HG02870 (cell line): Measurements from ENCODE around the gene DDX3X.
"Not testable (repeated sequence)": the region's sequence is repeated elsewhere in the genome, so short reads cannot be mapped to it uniquely, and the experiment has no call there.

Experiments
- ATAC-seq: cut with Tn5 transposase; IDR thresholded peaks from one replicate; pipeline ENCODE4 v1.9.1; 2021; ENCODE audit warnings: mild to moderate bottlenecking, moderate library complexity; ENCODE audit not compliant: unreplicated experiment

DDX3X gene

DNA sequence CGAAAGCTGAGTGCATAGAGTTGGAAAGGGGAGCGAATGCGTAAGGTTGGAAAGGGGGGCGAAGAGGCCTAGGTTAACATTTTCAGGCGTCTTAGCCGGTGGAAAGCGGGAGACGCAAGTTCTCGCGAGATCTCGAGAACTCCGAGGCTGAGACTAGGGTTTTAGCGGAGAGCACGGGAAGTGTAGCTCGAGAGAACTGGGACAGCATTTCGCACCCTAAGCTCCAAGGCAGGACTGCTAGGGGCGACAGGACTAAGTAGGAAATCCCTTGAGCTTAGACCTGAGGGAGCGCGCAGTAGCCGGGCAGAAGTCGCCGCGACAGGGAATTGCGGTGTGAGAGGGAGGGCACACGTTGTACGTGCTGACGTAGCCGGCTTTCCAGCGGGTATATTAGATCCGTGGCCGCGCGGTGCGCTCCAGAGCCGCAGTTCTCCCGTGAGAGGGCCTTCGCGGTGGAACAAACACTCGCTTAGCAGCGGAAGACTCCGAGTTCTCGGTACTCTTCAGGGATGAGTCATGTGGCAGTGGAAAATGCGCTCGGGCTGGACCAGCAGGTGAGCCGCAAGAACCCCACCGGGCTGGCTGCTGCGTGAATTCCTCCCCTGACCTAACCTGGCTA lies at the start of gene DDX3X:
Gene DDX3X (plus strand): TSS at position 419 of the 619 bp plus-strand sequence. CDS start 91 bp downstream, at position 510.
- ATAC-seq: peak; percentile 57

DNA sequence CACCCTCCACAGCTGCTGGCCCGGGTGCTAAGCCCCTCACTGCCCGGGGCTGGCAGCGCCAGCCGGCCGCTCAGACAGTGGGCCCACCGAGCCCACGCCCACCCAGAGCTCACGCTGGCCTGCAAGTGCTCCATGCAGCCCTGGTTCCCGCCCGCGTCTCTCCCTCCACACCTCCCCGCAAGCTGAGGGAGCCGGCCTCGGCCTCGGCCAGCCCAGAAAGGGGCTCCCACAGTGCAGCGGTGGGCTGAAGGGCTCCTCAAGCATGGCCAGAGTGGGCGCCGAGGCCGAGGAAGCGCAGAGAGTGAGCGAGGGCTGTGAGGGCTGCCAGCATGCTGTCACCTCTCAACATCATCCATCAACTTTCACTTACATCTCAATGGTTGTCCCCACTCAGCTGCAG lies 48.0 kb upstream of the DDX3X start:
- ATAC-seq: not testable (repeated sequence)

DNA sequence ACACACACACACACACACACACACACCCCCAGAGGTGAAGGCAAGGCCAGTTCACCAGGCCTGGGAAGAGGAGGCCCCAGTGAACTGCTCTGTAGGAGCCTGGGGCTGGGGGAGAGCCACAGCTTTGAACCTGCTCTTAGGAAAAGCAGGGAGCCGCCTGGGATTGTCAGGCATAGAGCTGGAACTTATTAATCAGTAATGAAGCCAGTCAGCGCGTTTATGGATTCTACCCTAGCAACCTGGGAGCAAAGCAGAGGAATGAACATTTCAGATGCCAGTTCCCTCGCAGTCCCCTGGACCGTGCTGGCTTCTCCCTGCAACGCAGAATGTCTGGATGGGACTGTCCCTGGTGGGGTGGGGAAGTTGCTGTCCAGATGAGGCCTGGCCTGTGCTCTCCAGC lies 45.3 kb upstream of the DDX3X start:
- no peak for ATAC-seq

DNA sequence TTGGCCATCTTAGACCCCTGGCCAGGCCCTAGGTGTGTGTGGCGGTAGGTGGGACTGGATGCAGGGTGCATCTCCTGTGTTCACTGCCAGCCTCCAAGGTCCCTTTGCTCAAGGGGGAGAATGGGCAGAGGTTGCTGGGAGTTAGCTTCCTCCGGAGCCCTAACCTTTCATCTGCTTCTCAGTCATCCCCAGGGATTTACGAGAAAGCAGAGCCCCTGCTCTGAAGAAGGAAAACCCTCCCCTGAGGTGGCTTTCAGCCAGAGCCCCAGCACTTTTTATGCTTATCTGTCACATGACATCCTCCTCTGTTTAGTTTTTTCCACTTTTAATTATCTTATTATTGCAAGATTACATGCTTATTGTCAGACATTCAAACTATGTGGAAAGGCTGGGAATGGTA lies 44.9 kb upstream of the DDX3X start:
- ATAC-seq: no peak

DNA sequence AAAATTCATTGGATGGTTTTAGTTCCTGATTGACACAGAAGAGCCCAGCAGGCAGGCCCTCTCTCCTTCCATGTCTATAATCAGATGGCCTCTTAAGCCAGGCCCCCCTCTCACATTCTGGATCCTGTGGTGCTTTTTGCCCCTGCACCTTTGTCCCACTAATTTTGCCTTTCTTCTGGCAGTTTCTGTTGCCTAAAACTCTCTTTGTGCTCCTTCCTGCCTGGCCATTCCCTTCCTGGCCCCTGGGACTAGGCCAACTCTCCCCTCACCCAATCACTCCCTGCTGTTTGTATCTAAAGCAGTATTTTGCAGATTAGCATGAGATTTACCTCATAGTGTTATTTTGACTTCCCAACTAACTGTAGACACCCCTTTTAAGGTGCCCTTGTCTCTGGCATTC lies 42.7 kb upstream of the DDX3X start:
- no peak for ATAC-seq

DNA sequence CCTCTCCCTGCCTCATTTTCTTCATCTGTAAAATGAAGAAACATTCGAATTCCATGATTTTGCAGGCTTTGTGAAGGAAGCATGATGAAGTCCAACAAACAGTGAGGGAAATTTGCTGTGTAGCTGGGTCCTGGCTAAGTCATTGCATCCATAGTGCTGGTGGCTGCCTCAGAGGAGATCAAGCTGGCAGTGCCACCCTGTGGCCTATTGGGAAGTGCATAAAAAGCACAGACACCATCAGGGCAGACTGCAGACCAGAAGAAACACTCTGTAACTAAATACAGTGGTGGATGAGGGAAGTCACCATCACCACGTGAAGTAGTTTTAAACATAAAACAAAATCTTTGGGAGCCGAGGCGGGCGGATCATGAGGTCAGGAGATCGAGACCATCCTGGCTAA lies 40.7 kb upstream of the DDX3X start:
- no peak for ATAC-seq

DNA sequence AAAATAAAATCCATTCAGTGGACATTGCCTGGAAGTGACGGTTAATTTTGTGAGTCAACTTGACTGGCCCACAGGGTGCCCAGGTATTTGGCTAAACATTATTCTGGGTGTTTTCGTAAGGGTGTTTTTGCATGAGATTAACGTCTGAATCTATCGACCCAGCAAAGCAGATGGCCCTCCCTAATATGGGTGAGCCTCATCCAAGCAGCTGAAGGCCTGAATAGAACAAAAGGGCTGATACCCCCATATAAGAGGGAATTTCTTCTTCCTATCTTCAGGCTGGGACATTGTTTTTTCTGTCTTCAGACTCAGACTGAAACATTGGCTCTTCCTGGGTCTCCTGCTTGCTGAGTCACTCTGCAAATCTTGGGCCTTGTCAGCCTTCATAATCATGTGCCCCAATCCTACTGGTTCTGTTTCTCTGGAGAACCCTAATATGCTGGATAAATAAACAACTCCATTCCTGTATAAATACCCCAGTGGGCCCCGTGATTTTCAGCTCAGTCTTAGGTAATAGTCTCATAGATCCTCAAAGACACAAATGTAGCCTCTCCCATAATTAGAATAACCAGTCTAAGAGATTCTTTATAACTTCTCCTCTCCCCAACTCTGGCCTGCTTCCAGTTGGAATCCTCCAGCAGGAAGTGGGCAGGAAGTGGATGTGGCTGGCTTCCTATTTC lies 33.1 kb upstream of the DDX3X start:
- no peak for ATAC-seq

DNA sequence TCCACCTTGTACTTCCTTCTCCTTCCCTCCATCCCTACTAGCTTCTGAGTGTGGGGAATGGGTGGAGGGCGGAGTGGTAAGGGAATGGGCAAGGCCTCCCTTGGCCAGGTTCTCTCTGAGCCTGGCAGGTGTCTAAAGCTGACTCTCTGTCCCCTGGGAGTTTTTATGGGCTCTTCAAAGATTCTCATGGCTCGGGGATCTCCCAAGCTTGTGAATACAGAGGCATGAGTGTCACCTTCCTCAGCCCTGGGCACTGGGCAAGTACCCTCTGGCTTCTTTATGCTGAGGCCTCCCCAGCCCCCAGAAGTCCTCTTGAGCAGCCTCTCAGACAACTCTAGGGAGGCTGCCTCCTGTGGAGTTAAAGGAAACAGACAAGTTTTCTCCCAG lies 32.5 kb upstream of the DDX3X start:
- no peak for ATAC-seq

DNA sequence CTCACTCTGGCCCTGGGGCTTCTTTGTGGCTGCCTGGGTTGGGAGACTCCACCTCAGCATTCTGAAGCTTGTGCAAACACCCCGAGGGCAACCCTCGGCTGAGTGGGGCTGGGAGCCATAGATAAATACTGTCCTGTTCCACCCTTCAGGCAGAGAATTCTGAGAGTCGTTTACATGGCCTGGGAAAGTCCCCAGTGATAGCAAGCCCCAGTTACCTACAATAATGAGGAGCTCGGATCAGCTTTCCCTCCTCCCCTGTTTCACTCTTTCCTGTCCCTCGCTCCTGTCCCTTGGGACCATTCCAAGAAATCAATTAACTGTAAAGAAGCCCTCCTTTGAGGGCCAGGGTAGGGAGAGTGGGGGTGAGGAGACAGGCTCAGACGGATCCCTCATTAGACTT lies 31.6 kb upstream of the DDX3X start:
- no peak for ATAC-seq

DNA sequence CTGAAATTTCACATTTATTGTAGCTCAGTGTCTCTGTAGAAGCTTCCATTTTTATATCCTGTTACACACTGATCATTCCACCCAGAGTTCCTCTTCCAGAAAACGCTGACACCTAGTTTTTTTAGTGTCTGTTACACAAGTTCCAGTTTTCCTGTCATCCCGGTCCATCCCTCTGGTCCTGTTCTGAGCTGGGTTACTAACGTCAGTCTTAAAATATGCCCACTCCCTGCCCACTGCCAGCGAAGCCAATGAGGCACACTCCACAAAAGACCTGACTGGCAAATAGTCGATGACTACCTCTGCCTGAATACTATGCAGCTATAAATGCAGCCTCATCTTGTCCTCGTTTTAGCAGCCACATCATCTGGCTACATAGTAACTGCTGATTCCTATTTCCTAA lies 30.9 kb upstream of the DDX3X start:
- no peak for ATAC-seq

DNA sequence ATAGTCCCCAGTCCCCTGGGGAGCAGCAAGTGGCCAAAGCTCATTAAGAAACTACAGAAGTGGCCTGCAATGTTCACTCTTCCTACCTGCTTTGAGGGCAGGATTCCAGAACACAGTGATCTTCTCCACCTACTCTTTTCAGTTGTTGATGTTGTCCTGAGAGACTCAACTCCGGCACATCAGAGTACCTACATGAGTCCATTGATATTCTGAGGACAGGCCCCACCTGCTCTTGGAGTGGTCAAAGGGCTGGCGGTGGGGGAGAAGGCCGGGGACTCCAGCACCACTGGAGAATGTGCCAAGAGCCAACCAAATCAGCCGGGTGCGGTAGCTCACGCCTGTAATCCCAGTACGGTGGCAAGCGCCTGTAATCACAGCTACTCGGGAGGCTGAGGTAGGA lies 29.8 kb upstream of the DDX3X start:
- no peak for ATAC-seq

DNA sequence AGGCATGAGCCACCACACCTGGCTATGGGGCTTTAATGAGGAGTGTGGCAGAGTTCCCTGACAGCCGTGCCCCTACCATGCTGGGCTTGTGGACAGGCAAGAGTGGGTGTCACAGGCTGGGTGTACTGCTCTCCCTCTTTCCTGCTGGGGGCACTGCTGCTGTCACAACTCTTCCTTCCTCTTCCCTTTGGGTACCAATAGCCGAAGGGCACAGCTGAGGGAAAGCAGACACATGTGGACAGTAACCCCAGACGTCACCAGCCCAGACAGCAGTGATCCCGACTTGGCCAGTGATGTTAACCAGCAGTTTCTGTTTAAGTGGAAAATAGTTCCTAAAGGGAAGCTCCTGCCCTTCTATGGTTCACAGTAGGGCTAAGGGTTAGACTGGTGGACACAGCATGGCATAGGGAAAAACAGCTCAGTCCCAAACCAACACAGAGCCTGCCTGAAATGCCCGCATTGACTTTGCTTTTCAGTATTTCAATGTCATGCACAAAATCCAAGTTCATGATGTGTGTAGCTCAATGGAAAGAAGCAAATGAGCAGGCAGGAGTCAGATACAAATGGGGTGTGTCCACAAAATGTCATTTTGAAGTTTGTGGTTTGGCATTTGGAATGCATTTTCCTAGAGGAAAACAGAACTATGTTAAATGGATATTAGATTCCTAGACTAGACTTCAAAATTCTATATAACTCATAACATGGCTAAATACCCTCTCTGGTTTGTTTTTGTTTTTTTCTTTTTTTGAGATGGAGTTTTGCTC lies 24.9 kb upstream of the DDX3X start:
- no peak for ATAC-seq

DNA sequence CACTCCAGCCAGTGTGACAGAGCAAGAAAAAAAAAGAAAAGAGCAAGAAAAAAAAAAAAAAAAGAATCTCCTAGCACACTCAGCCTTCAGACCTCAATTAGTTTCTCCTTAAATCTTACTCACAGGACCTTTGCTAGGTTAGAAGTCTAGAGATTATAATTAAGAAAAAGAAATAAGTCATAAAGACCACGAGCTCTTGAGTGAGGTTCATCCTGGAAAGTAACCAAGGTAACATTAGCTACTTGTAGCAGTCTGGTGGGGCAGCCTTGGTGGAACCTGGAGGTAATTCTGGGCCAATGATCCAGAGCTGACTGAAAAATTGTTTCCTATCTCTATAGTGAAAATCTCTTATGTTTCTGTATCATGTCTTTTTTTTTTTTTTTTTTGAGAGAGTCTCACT lies 21.2 kb upstream of the DDX3X start:
- ATAC-seq: no peak

DNA sequence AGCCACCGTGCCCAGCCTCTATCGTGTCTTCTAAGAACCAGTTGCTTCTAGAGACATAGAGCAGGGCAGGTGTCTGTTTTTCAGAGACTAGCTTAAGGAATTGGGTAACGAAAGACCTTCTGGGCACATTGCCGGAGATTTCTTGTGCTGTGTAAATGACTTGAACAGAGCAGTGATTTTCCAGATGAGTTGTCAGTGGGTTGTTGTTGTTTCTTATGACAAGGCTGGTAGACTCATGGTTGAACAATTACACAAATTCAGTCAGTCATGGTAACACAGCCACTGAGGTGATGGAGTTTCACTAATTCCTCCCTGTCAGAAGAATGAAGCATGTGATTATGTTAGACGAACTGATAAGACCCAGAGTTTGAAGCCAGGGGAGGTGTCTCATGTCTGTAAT lies 20.5 kb upstream of the DDX3X start:
- no peak for ATAC-seq

DNA sequence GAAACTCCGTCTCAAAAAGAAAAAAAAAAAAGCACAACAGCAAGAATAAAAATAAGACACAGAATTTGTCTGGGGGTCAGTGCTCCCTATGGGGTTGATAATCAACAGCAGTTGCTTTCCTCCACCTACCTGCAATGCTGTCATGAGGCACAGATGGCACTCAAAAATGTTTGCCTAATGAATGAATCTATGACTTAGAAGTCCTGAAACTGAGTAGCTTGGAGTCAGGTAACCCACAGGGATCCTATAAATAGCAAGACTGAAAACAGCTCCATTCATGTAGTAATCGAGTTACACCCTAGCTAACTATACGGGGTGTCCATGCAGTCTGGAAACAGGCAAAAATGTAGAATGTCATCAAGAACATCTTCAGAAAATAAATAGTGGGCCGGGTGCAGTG lies 19.8 kb upstream of the DDX3X start:
- no peak for ATAC-seq

DNA sequence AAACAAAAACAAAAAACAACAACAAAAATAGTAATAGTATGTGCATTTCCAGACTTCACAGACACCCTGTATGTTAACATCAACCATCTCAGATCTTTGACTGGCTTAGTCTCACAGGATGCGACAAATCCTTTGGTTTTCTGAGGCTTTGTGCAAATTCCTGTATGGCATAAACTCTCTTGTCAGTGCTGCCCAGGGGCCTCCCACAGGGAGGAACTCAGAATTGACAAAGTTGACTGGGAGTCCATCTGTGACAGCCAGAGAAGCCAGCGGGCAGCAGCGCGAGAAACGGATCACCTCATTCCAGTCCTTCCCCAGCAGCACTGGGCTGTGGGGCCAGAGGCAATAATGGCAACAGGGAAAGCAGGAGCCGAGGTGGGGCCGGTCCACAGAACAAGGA lies 19.1 kb upstream of the DDX3X start:
- ATAC-seq: no peak

DNA sequence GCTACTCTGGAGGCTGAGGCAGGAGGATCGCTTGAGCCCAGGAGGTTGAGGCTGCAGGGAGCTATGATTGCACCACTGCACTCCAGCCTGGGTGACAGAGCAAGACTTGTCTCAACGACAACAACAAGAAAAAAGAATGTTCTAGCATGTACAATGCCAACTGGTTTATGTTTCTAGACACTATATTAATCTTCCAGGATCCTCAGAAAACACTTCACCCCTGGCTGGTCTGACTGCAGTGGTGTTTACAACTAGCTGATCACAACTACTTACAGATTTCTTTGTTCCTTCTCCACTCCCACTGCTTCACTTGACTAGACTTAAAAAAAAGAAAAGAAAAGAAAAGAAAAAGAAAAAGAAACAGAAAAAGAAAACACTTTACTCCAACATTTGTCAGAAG lies 17.7 kb upstream of the DDX3X start:
- ATAC-seq: not testable (repeated sequence)

DNA sequence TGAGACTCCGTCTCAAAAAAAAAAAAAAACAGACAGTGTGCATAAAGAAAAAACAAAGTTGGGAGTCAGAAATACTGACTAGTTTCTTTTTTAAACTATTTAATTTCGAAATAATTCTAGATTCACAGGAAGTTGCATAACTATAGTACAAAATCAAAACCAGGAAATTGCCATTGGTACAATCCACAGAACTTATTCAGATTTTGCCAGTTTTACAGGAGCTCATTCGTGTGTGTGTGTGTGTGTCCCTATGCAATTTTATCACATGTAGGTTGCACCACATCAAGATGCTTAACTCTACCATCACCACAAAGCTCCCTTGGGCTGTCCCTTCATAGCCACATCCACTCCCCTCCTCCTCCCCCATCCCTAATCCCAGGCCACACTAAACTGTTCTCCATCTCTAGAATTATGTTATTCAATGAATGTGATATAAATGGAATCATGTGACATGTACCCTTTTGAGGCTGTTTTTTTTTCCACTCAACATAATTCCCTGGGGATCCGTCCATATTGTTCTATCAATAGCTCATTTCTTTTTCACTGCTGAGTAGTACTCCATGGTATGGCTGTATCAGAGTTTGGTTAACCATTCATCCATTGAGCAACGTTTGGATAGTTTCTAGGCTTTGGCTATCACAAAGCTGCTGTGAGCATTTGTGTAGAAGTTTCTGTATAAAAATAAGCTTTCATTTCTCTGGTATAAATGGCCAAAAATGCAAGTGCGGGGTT lies 16.3 kb upstream of the DDX3X start:
- ATAC-seq: no peak

DNA sequence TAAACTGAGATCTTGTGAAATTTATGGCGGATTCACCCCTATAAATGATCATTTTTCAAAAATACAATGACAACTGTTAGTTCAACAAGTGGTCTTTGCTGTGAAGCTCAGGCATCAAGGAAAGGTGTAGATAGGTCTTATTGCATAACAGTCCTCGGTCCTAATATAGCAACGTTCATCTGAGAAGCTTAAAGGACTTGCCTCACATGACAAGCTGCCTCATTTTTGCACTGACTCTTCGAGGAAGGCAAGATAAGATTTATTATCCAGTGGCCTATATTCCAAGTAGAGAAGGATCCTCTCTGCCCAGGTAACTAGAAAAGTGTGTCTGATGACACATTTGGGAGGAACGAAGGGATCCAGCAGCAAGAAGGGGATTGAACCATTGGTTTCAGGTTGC lies 13.6 kb upstream of the DDX3X start:
- no peak for ATAC-seq

DNA sequence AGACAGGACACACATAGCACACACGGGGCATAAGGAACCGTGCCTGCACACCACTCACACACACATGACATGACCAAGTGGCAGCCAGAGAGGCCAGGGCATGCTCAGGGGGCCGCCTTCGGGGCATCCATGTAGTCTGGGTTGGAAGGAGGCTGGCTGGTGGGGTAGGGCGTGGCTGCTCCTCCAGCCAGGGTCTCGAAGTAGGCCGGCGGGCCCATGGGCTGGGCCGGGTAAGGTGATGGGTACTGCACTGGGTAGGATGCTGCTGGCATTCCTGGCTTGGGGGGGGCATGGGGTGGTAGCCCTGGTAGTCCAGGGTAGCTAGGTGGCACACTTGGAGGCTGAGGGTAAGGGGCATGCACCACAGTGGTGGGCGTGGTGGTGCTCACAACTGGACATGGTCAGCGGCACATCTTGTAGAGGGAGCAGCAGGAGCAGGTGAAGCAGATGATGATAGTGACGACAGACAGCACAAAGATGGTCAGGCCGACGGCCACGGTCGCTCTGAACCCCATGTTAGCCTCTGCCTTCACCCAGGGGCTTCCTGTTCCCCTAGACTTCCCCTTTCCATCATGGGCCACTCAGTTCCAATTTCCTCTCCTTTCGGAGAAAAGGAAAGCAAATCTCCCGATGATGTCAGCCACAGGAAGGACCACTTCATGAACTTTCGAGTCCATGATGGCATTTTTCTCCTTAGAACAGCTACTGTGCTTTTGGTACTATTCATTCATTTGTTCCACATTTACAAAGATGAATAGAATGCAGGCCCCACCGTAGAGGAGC lies 10.9 kb upstream of the DDX3X start:
- no peak for ATAC-seq

DNA sequence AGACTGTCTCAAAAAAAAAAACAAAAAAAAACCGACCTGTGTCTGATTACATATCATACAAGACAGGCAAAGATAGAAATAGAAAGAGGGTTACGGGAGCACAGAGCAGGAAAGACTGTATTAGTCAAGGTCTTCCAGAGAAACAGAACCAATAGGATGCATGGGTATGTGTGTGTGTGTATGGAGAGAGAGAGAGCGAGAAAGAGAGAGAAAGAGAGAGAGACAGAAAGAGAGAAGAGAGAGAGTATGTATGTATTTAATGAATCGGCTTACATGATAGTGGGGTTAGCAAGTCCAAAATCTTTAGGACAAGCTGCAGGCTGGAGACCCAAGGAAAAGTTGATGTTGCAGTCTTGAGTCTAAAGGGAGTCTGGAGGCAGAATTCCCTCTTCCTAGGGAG lies 7.5 kb upstream of the DDX3X start:
- ATAC-seq: no peak
